Transverse colon (tissue), 4 donors: ENCODE measurements around the gene CBX6. TPM values are rescaled to one million over a fixed set of nuclear protein-coding genes. Genes with fewer than 3 reads are reported as not detected.

Source experiments
- DNase-seq: peaks from one replicate; pipeline ENCODE4 v3.0.0-alpha.2; 2019
- H3K27ac ChIP-seq, 4 donors: fragments of 200-600 bp; sonication (generic); 2 replicates each; pipeline ENCODE4 v1.5.1; 2016 to 2018; ENCODE audit warnings: inconsistent platforms in 4 of 4
- H3K27me3 ChIP-seq: fragments of 200-600 bp; sonication (generic); 2 replicates; pipeline ENCODE4 v1.5.1; 2017; ENCODE audit warnings: inconsistent platforms
- H3K36me3 ChIP-seq, 4 donors: fragments of 200-600 bp; sonication (generic); 2 replicates each; pipeline ENCODE4 v1.5.1; 2017 to 2019; ENCODE audit warnings: inconsistent platforms in 4 of 4
- H3K4me1 ChIP-seq, 4 donors: fragments of 200-600 bp; sonication (generic); 2 replicates each; pipeline ENCODE4 v1.5.1; 2017 to 2020; ENCODE audit warnings: inconsistent platforms in 4 of 4
- H3K4me3 ChIP-seq, 4 donors: fragments of 200-600 bp; sonication (generic); 1 replicate in 1 of 4; 2 replicates in 3 of 4; pipeline versions ENCODE4 v1.5.1 to v1.6.1; 2017 to 2019; ENCODE audit warnings: inconsistent platforms in 4 of 4
- H3K9me3 ChIP-seq, 2 donors: fragments of 200-600 bp; sonication (generic); 2 replicates each; pipeline ENCODE4 v1.5.1; 2017 to 2019; ENCODE audit warnings: inconsistent platforms in 2 of 2
- EP300 ChIP-seq: sonication (generic); formaldehyde crosslinking; IDR thresholded peaks from one replicate; pipeline ENCODE4 v1.6.1; 2017; ENCODE audit warnings: antibody characterized with exemption, low read depth
- POLR2A ChIP-seq: fragments of 450-650 bp; IDR thresholded peaks from one replicate; pipeline ENCODE4 v1.6.1; 2016; ENCODE audit warnings: antibody characterized with exemption, mild to moderate bottlenecking, moderate library complexity
- POLR2AphosphoS5 ChIP-seq, 3 donors: sonication (generic); formaldehyde crosslinking; IDR thresholded peaks; one replicate each; pipeline ENCODE4 v1.6.1; 2016; ENCODE audit warnings: antibody characterized with exemption in 3 of 3
- WGBS, 2 donors: methylation state at CpG; one replicate each; pipeline ENCODE4 v1.1.5; 2018; ENCODE audit warnings: low coverage in 1 of 2; 5-methylcytosine and 5-hydroxymethylcytosine counted together
- in situ Hi-C, 4 donors: fragments of 200-750 bp; cut with MboI; loops; one replicate each; pipeline versions ENCODE4 v1.15.0 to v1.15.1; 2017; ENCODE audit warnings: low sequenced_read_pairs in 3 of 4, low pct_ligation_motif_present in 1 of 4, low pct_unique_long_range_greater_than_20kb in 1 of 4
- intact Hi-C: fragments of 100-400 bp; cut with DNase I; formaldehyde crosslinking; loops from one replicate; pipeline ENCODE4 v1.15.1; 2023; ENCODE audit warnings: low total_unique reads
- total RNA-seq, 4 donors: library from RNA; depleted of rRNA; stranded (reverse); fragments of >200 nt; gene quantifications; one replicate each; pipeline ENCODE4 v1.1.0, GENCODE V29; 2016
- TF ChIP-seq, protein P1 (sequence below), 5 experiments: fragments of 200-600 bp in 3 of 5; fragments of 450-650 bp in 2 of 5; sonication (generic) in 3 of 5; IDR thresholded peaks; 1 replicate in 2 of 5; 2 replicates in 3 of 5; pipeline ENCODE4 v1.5.1; 2016 to 2017; ENCODE audit warnings: antibody characterized with exemption in 5 of 5, inconsistent platforms in 3 of 5, mild to moderate bottlenecking in 2 of 5, moderate library complexity in 1 of 5

Gene CBX6
- total RNA-seq, 4 donors from 2014 or later: 14.5 to 42.6 (median 22.1) TPM

DNA sequence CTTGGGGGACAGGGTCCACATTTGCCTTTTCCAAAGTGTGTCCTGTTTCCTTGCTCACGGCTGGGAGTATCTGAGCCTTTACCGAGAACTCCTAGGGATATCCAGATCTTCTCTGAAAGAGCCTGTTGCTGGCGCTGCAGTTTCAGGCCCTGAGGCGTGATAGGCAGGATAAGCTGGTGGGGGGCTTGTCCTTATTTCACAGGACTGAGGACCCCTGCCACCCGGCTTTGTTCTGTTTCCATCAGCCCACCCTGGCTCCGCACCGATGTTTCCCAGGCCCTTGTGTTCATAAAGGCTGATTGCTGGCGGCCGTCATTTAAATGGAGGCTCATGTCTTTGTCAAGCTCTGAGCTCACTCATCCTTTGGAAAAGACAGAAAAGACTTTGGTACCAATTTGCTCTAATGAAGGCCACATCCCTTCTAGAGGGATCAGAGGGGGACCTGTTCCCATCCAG lies 18.8 kb downstream of the CBX6 start:
- in situ Hi-C loops: loop anchor here in 1 of 4 donors (25.0 kb wide), 1 partner anchor 259 kb away; no protein-coding TSS in a partner anchor
- WGBS, 2 donors: 76% methylated on average over 9 of the region's 9 CpGs; no CpG with 5 or more reads in 1 of the 2 donors
- DNase-seq: no peak

DNA sequence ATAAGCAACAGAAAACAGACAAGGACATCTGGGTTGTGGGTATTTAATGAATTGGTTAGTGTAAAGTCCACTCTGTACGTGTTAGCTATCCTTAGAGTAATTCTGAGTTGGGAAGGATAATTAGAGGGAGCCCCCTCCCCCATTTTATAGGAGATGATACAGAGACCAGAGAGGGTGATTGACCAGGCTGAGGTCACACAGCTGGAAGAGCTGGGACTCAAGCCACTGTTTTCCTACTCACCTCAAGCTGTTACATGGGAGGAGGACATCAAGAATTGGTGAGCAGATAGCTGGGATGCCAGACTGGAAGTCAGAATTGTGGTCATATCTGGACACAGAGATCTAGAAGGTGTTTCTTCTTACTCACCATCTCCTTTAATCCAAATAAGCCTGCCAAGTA lies 19.5 kb downstream of the CBX6 start:
- WGBS, 2 donors: 79% methylated on average over 1 of the region's 1 CpG; no CpG with 5 or more reads in 1 of the 2 donors
- in situ Hi-C loops (loop anchor here in 1 of 4 donors (25.0 kb wide), 1 partner anchor 260 kb away; no protein-coding TSS in a partner anchor), intact Hi-C loops (no loop called here)
- Histone ChIP-seq H3K36me3 (no peaks in the 10 kb centered on the region), H3K27me3 (peaks cover 14% of the 10 kb centered on the region), H3K4me1 (no peaks in the 10 kb centered on the region), H3K9me3 (no peaks in the 10 kb centered on the region), H3K27ac (no peak overlapping the region), H3K4me3 (no peak overlapping the region)
- TF ChIP-seq, protein P1, sequence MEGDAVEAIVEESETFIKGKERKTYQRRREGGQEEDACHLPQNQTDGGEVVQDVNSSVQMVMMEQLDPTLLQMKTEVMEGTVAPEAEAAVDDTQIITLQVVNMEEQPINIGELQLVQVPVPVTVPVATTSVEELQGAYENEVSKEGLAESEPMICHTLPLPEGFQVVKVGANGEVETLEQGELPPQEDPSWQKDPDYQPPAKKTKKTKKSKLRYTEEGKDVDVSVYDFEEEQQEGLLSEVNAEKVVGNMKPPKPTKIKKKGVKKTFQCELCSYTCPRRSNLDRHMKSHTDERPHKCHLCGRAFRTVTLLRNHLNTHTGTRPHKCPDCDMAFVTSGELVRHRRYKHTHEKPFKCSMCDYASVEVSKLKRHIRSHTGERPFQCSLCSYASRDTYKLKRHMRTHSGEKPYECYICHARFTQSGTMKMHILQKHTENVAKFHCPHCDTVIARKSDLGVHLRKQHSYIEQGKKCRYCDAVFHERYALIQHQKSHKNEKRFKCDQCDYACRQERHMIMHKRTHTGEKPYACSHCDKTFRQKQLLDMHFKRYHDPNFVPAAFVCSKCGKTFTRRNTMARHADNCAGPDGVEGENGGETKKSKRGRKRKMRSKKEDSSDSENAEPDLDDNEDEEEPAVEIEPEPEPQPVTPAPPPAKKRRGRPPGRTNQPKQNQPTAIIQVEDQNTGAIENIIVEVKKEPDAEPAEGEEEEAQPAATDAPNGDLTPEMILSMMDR (IDR thresholded peaks at IDR 0.05): no peak
- TF ChIP-seq POLR2AphosphoS5 (IDR thresholded peaks at IDR 0.05): no peak
- TF ChIP-seq POLR2A: no peak
- no peak for TF ChIP-seq EP300
- DNase-seq: no peak

More for the DNA sequence above, 18.8 kb downstream of the CBX6 start:
- no peaks in the 10 kb centered on the region for H3K4me1 ChIP-seq
- no peaks in the 10 kb centered on the region for H3K36me3 ChIP-seq
- H3K4me3 ChIP-seq: no peak overlapping the region
- peaks cover 14% of the 10 kb centered on the region for H3K27me3 ChIP-seq
- H3K27ac ChIP-seq: no peak overlapping the region
- no peaks in the 10 kb centered on the region for H3K9me3 ChIP-seq
- intact Hi-C loops: no loop called here
- TF ChIP-seq POLR2AphosphoS5 (IDR thresholded peaks at IDR 0.05): no peak
- TF ChIP-seq, protein P1 (IDR thresholded peaks at IDR 0.05): no peak
- no peak for TF ChIP-seq POLR2A
- TF ChIP-seq EP300: no peak

DNA sequence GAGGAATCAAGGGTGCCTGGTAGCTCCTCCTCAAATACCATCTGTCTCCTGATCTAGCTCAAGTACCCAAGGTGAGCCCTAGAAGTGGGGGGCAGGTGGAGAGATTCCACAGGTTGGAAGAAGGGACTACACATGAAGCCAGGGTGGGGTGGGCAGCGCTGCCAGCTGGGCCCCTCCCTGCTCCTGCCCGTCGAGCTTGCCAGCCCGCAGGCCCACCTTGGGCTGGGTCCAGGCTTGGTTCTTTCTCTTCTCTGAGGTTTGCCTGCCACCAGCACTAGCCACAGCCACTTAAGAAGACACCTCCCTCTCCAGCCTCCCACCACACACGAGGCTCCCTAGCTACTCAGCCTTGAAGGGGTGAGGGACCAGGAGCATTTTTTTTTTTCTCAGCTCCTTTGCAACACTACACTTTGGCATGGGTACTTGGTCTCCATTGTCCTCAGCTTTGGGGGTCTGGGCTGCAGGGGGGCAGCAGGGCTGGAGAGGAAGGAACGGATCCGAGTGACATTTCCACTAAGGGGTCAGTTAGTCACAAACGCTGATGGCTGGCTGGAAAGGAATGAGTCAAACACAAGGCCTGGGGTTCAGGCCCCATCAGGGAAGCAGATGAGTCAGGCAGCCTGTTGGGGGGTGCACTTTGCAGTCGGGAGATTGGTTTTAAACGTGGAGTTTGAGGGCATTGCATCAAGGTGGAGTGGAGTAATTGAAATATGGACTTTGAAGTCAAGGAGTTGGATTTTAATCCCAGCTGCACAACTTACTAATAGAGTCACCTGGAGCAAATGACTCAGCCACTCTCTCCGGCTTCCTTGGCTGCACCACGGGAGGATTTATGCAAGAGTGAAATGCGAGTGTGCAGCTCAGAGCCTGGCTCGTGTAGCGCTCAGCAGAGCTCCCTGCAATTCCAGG lies 20.8 kb downstream of the CBX6 start:
- H3K4me3 ChIP-seq: no peak overlapping the region
- H3K27me3 ChIP-seq: peaks cover 18% of the 10 kb centered on the region
- H3K27ac ChIP-seq: no peak overlapping the region
- TF ChIP-seq POLR2A: no peak
- TF ChIP-seq, protein P1 (IDR thresholded peaks at IDR 0.05): no peak
- TF ChIP-seq EP300: no peak
- TF ChIP-seq POLR2AphosphoS5 (IDR thresholded peaks at IDR 0.05): no peak
- no peaks in the 10 kb centered on the region for H3K9me3 ChIP-seq
- no peaks in the 10 kb centered on the region for H3K4me1 ChIP-seq
- no peak for DNase-seq
- in situ Hi-C loops (loop anchor here in 1 of 4 donors (25.0 kb wide), 1 partner anchor 261 kb away; no protein-coding TSS in a partner anchor), intact Hi-C loops (no loop called here)
- no peaks in the 10 kb centered on the region for H3K36me3 ChIP-seq
- WGBS, 2 donors: 50 to 55% methylated on average over 8 to 15 of the region's 15 CpGs

DNA sequence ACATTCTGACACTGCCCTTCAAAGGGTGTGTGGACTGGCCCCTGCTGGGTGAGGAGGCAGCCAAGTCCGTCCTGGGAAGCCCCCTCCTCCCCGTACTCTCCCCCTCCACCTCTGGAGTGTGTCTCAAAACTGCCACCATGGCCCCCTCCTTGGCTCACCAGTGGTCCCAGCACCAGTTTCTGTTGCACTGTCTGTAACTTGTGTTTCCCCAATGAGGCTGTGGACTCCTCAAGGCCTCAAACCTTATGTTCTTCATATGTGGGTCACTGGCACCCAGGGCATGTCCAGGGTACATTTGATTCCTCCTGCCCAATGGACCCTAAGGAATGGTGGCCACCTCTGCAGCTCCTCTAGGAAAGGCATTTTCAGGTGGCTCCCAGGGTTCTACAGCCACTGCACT lies 21.6 kb downstream of the CBX6 start:
- no peak for DNase-seq
- peaks cover 26% of the 10 kb centered on the region for H3K27me3 ChIP-seq
- TF ChIP-seq, protein P1 (IDR thresholded peaks at IDR 0.05): no peak
- no peak for TF ChIP-seq POLR2AphosphoS5 (IDR thresholded peaks at IDR 0.05)
- no peak for TF ChIP-seq EP300
- in situ Hi-C loops (loop anchor here in 1 of 4 donors (25.0 kb wide), 1 partner anchor 262 kb away; no protein-coding TSS in a partner anchor), intact Hi-C loops (no loop called here)
- no peaks in the 10 kb centered on the region for H3K9me3 ChIP-seq
- no peak overlapping the region for H3K4me3 ChIP-seq
- 57% methylated on average over 2 of the region's 2 CpGs; no CpG with 5 or more reads in 1 of the 2 donors for WGBS, 2 donors
- no peak overlapping the region for H3K27ac ChIP-seq
- H3K4me1 ChIP-seq: no peaks in the 10 kb centered on the region
- H3K36me3 ChIP-seq: no peaks in the 10 kb centered on the region
